Stimulated activated CD8-positive, alpha-beta memory T cell treated with anti-CD3 and anti-CD28 coated beads, Interleukin-12 subunit alpha, Interleukin-12 subunit beta, amount 100 ng/mL, for 1 hour (primary cell): ENCODE data around the gene ITFG1.
"Not testable (repeated sequence)": the region's sequence is repeated elsewhere in the genome, so short reads cannot be mapped to it uniquely, and the experiment has no call there.

Experiments
- DNase-seq: peaks from one replicate; pipeline ENCODE4 v3.0.0-alpha.2; 2020; ENCODE audit warnings: low read depth

Gene ITFG1

DNA sequence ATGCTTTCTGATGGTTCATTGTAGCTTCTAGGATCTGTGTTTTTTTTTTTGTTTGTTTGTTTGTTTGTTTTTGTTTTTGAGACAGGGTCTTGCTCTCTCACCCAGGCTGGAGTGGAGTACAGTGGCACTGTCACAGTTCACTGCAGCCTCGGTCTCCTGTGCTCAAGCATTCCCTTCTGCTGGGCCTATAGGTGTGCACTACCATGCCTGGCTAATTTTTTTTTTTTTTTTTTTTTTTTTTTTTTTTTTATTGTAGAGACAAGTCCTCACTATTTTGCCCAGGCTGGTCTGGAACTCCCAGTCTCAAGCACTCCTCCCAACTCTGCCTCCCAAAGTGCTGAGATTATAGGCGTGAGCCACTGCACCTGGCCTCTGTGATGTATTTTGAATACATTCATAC is 12.1 kb upstream of the ITFG1 start:
- not testable (repeated sequence) for DNase-seq

- no peak for DNase-seq
Observed at GRCh38 chr16:47470810-47471209, 9.9 kb upstream of the ITFG1 start.

DNA sequence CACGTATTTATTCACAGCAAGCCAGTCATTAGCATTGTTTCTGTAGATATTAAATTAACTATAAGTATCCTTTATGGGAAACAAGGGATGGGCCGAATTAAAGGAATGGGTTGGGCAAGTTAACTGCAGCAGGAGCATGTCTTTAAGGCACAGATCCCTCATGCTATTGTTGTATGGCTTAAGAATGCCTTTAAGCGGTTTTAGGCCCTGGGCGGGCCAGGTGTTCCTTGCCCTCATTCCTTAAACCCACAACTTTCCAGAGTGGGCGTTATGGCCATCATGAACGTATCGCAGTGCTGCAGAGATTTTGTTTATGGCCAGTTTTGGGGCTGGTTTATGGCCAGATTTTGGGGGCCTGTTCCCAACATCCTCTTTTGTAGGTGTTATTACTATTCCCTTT is 9.3 kb upstream of the ITFG1 start:
- no peak for DNase-seq

DNA sequence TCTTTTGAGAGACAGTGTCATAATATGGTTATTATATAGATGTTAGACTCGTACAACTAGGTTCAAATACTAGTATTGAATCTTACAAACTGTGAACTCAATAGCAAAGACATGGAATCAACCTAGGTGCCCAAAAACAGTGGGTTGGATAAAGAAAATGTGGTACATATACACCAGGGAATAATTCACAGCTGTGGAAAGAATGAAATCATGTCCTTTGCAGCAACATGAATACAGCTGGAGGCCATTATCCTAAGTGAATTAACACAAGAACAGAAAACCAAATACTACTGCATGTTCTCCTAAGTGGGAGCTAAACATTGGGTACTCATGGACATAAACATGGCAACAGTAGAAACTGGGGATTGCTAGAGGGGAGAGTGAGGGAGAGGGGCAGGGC is 8.4 kb upstream of the ITFG1 start:
- no peak for DNase-seq

GRCh38 chr16:47468070-47468689 is 7.3 kb upstream of the ITFG1 start:
- DNase-seq, result not testable (repeated sequence)

DNA sequence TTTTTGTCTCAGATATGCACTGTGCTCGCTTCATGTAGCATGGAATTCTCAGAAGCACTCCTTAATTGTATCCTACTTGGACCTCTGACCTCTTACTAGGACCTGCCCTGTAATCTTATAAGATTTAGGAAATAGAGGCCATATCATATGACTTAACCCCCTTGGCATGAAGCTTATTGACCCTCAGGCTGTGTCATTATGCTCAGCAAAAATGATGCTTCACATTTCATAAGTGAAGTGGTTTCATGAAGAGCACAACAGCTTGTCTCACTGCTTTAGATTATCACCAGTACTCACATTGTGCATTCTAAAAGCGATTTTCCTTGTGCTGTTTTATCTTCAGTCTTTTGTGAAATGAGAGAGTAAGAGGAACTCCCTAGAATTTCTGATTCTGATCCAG is 6.6 kb upstream of the ITFG1 start:
- no peak for DNase-seq

DNA sequence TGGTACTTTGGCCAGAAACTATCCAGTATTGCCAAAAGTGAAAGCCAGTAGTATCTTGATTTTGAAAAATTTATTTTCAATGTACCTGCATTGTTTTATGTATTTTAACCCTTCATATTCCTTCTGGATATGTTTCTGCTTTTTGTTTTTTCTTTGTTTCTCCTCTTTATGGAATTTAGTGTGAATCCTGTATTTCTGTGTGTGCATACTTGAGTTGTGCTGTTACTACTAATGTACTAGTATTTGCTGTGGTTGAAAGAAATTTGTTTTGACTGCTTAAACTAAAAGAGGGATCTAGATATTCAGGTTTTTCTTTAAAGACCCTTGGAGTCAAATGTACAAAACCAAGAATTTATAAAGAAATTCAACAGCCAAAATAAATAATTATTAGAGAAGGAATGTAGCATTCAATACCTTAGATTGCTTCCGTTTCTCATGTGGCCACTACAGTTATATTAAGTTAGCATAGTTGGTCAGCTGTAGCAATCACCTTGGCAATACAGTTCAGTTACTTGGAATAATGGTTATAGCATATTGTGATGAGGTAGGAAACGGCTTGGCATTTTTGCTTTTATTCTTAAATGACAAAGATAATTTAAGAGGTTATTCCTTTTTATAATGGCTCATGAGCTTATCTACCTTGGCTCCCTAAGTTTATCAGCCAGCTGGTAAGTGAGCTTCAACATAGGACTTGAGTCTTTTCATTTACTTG is 5.2 kb upstream of the ITFG1 start:
- DNase-seq, result no peak

GRCh38 chr16:47463771-47464624 is 3.1 kb upstream of the ITFG1 start:
- no peak for DNase-seq

DNA sequence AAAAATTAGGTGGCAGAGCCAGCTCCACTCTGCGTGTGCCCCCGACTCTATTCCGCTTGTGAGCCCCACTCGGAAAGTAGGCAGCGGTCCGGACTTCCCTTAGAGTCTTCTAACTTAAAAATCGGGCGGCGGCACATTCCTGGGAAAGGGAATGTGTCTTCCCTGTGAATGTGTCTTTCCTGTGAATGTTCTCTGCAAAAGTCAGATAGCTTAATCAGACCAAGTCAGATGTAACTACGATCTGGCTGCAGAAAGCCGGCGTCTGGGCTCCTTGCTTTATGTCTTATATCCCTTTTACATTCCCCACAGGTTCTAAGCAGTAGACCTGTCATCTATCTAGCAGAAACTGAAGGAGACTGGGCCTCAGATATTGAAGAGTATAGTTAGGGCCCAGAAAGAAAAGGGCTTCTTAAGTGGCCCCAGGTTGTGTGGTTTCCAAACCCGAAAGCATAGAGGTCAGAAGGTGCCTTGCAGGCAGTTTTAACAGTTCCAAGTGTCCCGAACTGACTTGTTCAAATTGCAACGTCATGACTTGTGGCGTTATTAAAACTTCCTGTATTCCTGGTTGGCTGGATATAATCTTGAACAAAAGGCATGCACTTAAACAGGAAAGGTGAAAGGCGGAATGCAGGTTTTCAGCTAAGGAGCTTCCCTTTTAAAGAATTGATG is 869 bp upstream of the ITFG1 start:
- no peak for DNase-seq

- DNase-seq, result no peak
Observed at GRCh38 chr16:47460359-47460710, 528 bp downstream of the ITFG1 start.

DNA sequence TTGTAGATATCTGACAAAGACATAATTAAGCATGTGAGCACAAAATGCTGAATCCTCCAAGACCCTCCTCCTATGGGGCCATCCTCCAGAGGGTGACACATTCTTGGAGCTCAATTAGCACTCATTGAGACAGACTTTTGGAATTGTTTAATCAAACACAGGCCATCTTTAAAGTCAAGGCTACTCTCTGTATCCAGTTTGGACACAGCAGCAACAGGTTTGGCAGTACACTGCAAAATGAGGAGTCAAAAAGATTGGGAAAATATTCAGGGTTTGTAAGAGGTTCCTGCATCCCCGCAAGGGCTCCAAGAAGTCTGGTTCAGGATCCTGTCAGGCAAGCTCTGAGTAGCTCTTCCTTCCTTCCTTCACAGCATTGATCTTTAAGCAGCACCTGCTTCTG is 1.3 kb downstream of the ITFG1 start:
- no peak for DNase-seq

DNA sequence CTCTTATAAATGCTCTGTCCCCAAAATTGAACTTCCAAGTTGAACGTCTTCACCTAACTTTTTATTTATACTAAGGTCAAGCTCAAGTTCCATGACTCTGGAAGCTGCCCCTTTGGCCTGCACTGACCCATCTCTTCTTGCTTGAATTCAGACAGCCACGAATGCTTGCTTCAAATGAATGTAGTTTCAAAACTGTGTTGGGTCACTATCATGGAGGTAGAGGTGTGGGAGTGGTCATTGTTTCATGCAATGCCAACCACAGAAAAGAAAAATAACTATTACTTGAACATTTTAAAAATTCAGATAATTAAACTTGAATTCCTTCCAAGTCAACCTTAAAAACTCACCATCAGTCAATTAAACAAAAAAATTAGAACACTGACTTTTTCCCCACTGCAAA is 2.5 kb downstream of the ITFG1 start:
- no peak for DNase-seq

- no peak for DNase-seq
Observed at GRCh38 chr16:47449788-47450187, 11.1 kb downstream of the ITFG1 start.

DNA sequence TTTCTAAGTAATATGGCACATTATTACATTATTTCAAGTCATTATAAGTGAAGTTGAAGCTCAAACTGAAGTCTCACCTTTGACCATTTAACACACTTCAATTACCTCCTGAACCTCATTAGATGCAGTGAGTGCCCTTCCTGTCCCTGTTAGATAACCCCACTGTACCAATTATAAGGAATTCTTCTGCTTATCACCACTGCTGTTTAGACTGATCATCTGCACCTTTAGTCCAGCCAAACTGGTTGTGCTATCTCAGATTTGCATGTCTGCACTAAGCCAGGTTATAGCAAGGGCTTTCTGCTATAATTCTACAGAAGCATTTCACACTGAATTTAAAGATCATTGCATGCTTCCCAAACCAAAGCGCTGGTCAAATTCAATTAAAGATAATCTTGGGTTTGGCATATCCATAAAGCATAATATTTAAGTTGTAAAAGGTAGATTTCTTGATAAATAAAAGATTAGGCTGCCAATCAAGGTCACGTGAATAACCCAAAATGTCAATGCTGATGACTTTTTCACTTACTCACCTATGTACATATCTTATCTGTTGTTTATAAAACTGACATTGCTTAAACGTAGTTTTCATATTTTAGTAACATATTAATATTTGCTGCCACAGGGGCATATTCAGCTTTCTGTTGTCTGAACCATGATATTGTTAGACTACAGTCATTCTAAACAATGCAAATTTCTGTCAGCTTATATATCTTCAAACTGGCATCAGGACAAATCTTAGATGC is 11.9 kb downstream of the ITFG1 start:
- no peak for DNase-seq

GRCh38 chr16:47446431-47446830 is 14.4 kb downstream of the ITFG1 start:
- DNase-seq, result no peak

DNA sequence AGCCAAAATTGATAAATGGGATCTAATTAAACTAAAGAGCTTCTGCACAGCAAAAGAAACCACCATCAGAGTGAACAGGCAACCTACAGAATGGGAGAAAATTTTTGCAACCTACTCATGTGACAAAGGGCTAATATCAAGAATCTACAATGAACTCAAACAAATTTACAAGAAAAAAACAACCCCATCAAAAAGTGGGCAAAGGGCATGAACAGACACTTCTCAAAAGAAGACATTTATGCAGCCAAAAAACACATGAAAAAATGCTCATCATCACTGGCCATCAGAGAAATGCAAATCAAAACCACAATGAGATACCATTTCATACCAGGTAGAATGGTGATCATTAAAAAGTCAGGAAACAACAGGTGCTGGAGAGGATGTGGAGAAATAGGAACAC is 18.0 kb downstream of the ITFG1 start:
- not testable (repeated sequence) for DNase-seq

DNA sequence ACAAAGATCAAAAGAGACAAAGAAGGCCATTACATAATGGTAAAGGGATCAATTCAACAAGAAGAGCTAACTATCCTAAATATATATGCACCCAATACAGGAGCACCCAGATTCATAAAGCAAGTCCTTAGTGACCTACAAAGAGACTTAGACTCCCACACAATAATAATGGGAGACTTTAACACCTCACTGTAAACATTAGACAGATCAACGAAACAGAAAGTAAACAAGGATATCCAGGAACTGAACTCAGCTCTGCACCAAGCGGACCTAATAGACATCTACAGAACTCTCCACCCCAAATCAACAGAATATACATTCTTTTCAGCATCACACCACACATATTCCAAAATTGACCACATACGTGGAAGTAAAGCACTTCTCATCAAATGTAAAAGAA is 20.8 kb downstream of the ITFG1 start:
- DNase-seq, result not testable (repeated sequence)

DNA sequence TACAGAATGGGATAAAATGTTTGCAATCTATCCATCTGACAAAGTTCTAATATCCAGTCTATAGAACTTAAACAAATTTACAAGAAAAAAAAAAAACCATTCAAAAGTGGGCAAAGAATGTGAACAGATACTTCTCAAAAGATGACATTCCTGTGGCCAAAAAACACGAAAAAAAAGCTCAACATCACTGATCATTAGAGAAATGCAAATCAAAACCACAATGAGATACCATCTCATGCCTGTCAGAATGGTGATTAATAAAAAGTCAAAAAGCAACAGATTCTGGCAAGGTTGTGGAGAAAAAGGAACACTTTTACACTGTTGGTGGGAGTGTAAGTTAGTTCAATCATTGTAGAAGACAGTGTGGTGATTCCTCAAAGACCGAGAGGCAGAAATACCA is 26.6 kb downstream of the ITFG1 start:
- DNase-seq, result not testable (repeated sequence)

DNA sequence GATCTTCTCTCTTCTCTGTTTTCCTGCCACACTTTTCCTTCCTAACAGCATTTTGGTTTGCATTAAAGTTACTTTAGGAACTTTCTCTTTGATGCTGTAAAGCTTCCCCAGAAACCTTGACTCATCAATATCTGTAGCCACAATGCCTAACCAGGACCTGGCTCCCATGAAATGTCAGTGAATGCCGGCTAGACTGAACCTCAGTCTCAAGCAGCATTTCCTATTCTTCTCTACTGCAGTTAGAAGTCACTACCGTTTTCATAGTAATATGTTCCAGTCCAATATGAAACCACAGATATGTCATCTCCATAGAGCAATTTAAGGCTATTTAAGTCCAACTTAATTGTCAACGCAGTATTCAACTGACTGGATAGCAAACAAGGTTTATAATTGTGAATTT is 28.9 kb downstream of the ITFG1 start:
- DNase-seq, result no peak

GRCh38 chr16:47426806-47427205 is 34.1 kb downstream of the ITFG1 start:
- DNase-seq, result no peak

- DNase-seq, result no peak
Observed at GRCh38 chr16:47424846-47425245, 36.0 kb downstream of the ITFG1 start.

DNA sequence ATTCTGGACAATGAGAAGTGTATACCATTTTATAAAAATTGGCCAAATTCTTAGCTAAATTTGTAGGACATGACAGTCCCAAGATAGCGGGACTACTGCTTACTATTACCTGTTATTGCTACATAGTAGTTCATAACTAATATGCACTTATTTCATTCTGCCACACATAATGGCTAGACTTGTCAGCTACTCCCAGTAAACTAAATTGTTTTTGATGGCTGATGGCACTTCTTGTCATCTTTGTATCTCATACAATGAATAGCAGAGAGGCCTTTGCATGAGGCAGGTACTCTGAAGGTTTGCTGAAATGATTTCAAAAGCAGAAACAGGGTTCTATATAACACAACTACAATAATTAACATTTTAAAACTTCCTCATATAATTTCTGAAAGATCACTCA is 44.0 kb downstream of the ITFG1 start:
- no peak for DNase-seq
